OCI-LY7 (cell line): Measurements from ENCODE around the gene KDM4D.

Experiments
- CTCF ChIP-seq: fragments of 200-600 bp; sonication (generic); conservative IDR thresholded peaks from 2 replicates; pipeline ENCODE4 v1.5.1; 2014; ENCODE audit warnings: mild to moderate bottlenecking, antibody characterized with exemption, low read length, moderate library complexity, mixed read lengths
- EZH2phosphoT487 ChIP-seq: fragments of 200-600 bp; sonication (generic); IDR thresholded peaks from 2 replicates; pipeline ENCODE4 v1.6.1; 2018; ENCODE audit warnings: low read depth, borderline replicate concordance, mild to moderate bottlenecking, mixed run types, antibody characterized with exemption, low read length, moderate library complexity, mixed read lengths

DNA sequence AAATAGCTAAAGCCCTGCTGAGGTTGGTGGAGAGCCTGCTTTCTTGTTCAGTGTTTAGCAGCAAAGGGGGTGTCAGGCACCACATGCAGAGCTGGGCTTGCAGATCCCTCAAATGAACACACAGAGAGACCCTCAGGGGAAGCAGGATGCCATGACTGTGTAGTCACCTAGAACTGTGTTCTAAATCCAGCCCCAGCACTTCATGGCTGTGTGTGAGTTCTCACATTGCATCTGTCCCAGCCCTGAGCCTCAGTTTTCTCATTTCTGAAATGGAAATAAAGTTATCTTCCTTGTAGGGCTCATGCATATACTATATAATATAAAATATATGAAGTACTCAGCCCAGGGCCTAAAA, 47.3 kb upstream of the KDM4D start:
- no peak for TF ChIP-seq CTCF
- no peak for TF ChIP-seq EZH2phosphoT487
